Liver (tissue), 9 donors: ENCODE measurements around the gene ZNF175. TPM values are rescaled to one million over a fixed set of nuclear protein-coding genes. Genes with fewer than 3 reads are reported as not detected.

Source experiments
- DNase-seq: peaks from one replicate; pipeline ENCODE4 v3.0.0-alpha.2; 2017; ENCODE audit warnings: low spot score
- H3K27ac ChIP-seq, 2 donors: one replicate each; pipeline ENCODE4 v1.7.0; 2013; ENCODE audit warnings: inconsistent platforms in 2 of 2, low read length in 2 of 2, control low read depth in 1 of 2, low read depth in 1 of 2, mild to moderate bottlenecking in 1 of 2
- H3K27me3 ChIP-seq, 4 donors: one replicate each; pipeline versions ENCODE4 v1.6.1 to v1.7.0; 2013; ENCODE audit warnings: low read length in 3 of 4, inconsistent platforms in 1 of 4, mild to moderate bottlenecking in 1 of 4, moderate library complexity in 1 of 4; ENCODE audit not compliant: control insufficient read depth in 4 of 4, insufficient read depth in 4 of 4
- H3K36me3 ChIP-seq, 4 donors: one replicate each; pipeline versions ENCODE4 v1.6.1 to v1.7.0; 2013; ENCODE audit warnings: low read length in 3 of 4, mild to moderate bottlenecking in 3 of 4, low read depth in 1 of 4, moderate library complexity in 1 of 4; ENCODE audit not compliant: control insufficient read depth in 4 of 4, insufficient read depth in 3 of 4
- H3K4me1 ChIP-seq, 4 donors: one replicate each; pipeline versions ENCODE4 v1.6.1 to v1.7.0; 2013; ENCODE audit warnings: low read length in 3 of 4, mild to moderate bottlenecking in 3 of 4, moderate library complexity in 1 of 4; ENCODE audit not compliant: control insufficient read depth in 4 of 4, insufficient read depth in 4 of 4
- H3K4me3 ChIP-seq, 3 donors: one replicate each; pipeline versions ENCODE4 v1.6.1 to v1.7.0; 2013; ENCODE audit warnings: low read length in 3 of 3, control low read depth in 1 of 3, low read depth in 1 of 3, mild to moderate bottlenecking in 1 of 3
- H3K9ac ChIP-seq, 2 donors: one replicate each; pipeline ENCODE4 v1.7.0; 2013; ENCODE audit warnings: low read length in 2 of 2, mild to moderate bottlenecking in 2 of 2, moderate library complexity in 2 of 2, control low read depth in 1 of 2, low read depth in 1 of 2
- H3K9me3 ChIP-seq, 4 donors: one replicate each; pipeline versions ENCODE4 v1.6.1 to v1.7.0; 2013; ENCODE audit warnings: low read length in 3 of 4; ENCODE audit not compliant: control insufficient read depth in 4 of 4
- ATF3 ChIP-seq: IDR thresholded peaks from 2 replicates; pipeline ENCODE4 v1.6.1; 2016; ENCODE audit warnings: antibody characterized with exemption
- CTCF ChIP-seq: fragments of 150-350 bp; IDR thresholded peaks from 2 replicates; pipeline ENCODE4 v1.5.1; 2017; ENCODE audit warnings: improper control_type of control experiment, low read depth, low read length; ENCODE audit not compliant: missing input control
- EGR1 ChIP-seq, 2 donors: IDR thresholded peaks; 2 replicates each; pipeline ENCODE4 v1.6.1; 2016 to 2018; ENCODE audit warnings: antibody characterized with exemption in 2 of 2, low read depth in 2 of 2
- FOXA1 ChIP-seq: IDR thresholded peaks from 2 replicates; pipeline ENCODE4 v1.6.1; 2016; ENCODE audit warnings: antibody characterized with exemption
- FOXA2 ChIP-seq: IDR thresholded peaks from 2 replicates; pipeline ENCODE4 v1.6.1; 2016; ENCODE audit warnings: antibody characterized with exemption
- HNF4A ChIP-seq, 2 donors: conservative IDR thresholded peaks; 2 replicates each; pipeline ENCODE4 v1.6.1; 2016; ENCODE audit warnings: antibody characterized with exemption in 2 of 2, mild to moderate bottlenecking in 2 of 2
- HNF4G ChIP-seq: IDR thresholded peaks from 2 replicates; pipeline ENCODE4 v1.6.1; 2016; ENCODE audit warnings: antibody characterized with exemption
- JUND ChIP-seq, 2 donors: IDR thresholded peaks; 2 replicates each; pipeline ENCODE4 v1.6.1; 2016; ENCODE audit warnings: antibody characterized with exemption in 2 of 2
- MAX ChIP-seq: IDR thresholded peaks from 2 replicates; pipeline ENCODE4 v1.6.1; 2016; ENCODE audit warnings: antibody characterized with exemption
- NR2F2 ChIP-seq: IDR thresholded peaks from 2 replicates; pipeline ENCODE4 v1.6.1; 2016; ENCODE audit warnings: antibody characterized with exemption
- RAD21 ChIP-seq, 2 donors: IDR thresholded peaks; 2 replicates each; pipeline ENCODE4 v1.6.1; 2016; ENCODE audit warnings: antibody characterized with exemption in 2 of 2, mild to moderate bottlenecking in 2 of 2
- REST ChIP-seq: IDR thresholded peaks from 2 replicates; pipeline ENCODE4 v1.6.1; 2016; ENCODE audit warnings: antibody characterized with exemption, mild to moderate bottlenecking
- SP1 ChIP-seq: IDR thresholded peaks from 2 replicates; pipeline ENCODE4 v1.6.1; 2018; ENCODE audit warnings: antibody characterized with exemption, mild to moderate bottlenecking
- TAF1 ChIP-seq: conservative IDR thresholded peaks from 2 replicates; pipeline ENCODE4 v1.6.1; 2016; ENCODE audit warnings: antibody characterized with exemption, mild to moderate bottlenecking
- YY1 ChIP-seq: IDR thresholded peaks from 2 replicates; pipeline ENCODE4 v1.6.1; 2016; ENCODE audit warnings: antibody characterized with exemption, mild to moderate bottlenecking
- ZBTB33 ChIP-seq: IDR thresholded peaks from 2 replicates; pipeline ENCODE4 v1.6.1; 2016; ENCODE audit warnings: antibody characterized with exemption
- WGBS: extraction: QIAGEN DNeasy Blood & Tissue Kit; methylation state at CpG from one replicate; pipeline ENCODE4 v1.1.7; 2013; 5-methylcytosine and 5-hydroxymethylcytosine counted together
- polyA plus RNA-seq, 2 donors: library from polyadenylated mRNA; stranded (reverse) in 1 of 2; unstranded in 1 of 2; fragments of 200-250 nt in 1 of 2; fragments of >200 nt in 1 of 2; fragmentation: Nextera tagmentation in 1 of 2; extraction: Ambion mirVana in 1 of 2; gene quantifications; one replicate each; pipeline versions ENCODE4 v1.2.1 to v1.2.3, GENCODE V29; 2013 to 2015
- total RNA-seq, 2 donors: library from RNA; depleted of rRNA; stranded (reverse); fragments of >200 nt; gene quantifications; one replicate each; pipeline ENCODE4 v1.2.3, GENCODE V29; 2014
- donor health status: healthy.
- donor health status: healthy.
- donor health status: healthy.
- donor health status: healthy.
- donor health status: healthy.

The ZNF175 gene
- total and polyA plus RNA-seq, 4 donors, result 0.60 to 5.3 (median 2.5) TPM

- H3K4me3 ChIP-seq, result no peak overlapping the region
- no peak overlapping the region for H3K27ac ChIP-seq
- no peak overlapping the region for H3K9ac ChIP-seq
- no peak for DNase-seq
- H3K9me3 ChIP-seq, result peaks cover 0 to 2% (median under 1%) of the 10 kb centered on the region in 4 donors
- 63% methylated on average over 5 of the region's 5 CpGs for WGBS
- H3K27me3 ChIP-seq, result no peaks in the 10 kb centered on the region
- TF ChIP-seq REST, result no peak
- no peak for TF ChIP-seq HNF4A (conservative IDR thresholded peaks at IDR 0.05)
- no peak for TF ChIP-seq RAD21 (IDR thresholded peaks at IDR 0.05)
- no peak for TF ChIP-seq YY1
- no peak for TF ChIP-seq EGR1 (IDR thresholded peaks at IDR 0.05; ENCODE audit: low read depth in 2 of 2)
- TF ChIP-seq FOXA1, result no peak
- H3K4me1 ChIP-seq, result no peaks in the 10 kb centered on the region
- H3K36me3 ChIP-seq, result no peaks in the 10 kb centered on the region
Observed at GRCh38 chr19:51632126-51632525, 61.0 kb downstream of the ZNF175 start.

GRCh38 chr19:51637362-51637978 is 66.4 kb downstream of the ZNF175 start:
- Histone ChIP-seq H3K4me1 (no peaks in the 10 kb centered on the region), H3K36me3 (no peaks in the 10 kb centered on the region), H3K27me3 (peaks cover 0 to 2% (median 0%) of the 10 kb centered on the region in 4 donors), H3K9ac (no peak overlapping the region), H3K27ac (no peak overlapping the region), H3K9me3 (peaks cover 0 to 4% (median 1%) of the 10 kb centered on the region in 4 donors), H3K4me3 (no peak overlapping the region)
- peak; percentile 29 for TF ChIP-seq CTCF
- no peak for TF ChIP-seq ATF3
- TF ChIP-seq RAD21 (IDR thresholded peaks at IDR 0.05), result peak in 1 of 2 donors; percentile 23
- WGBS, result 9% methylated on average over 5 of the region's 5 CpGs
- DNase-seq, result no peak

GRCh38 chr19:51639916-51640315 is 68.8 kb downstream of the ZNF175 start:
- no peaks in the 10 kb centered on the region for H3K4me1 ChIP-seq
- no peaks in the 10 kb centered on the region for H3K36me3 ChIP-seq
- DNase-seq, result no peak
- H3K4me3 ChIP-seq, result no peak overlapping the region
- H3K27me3 ChIP-seq, result peaks cover 0 to 2% (median 0%) of the 10 kb centered on the region in 4 donors
- H3K9ac ChIP-seq, result no peak overlapping the region
- WGBS, result 46% methylated on average over 4 of the region's 4 CpGs
- no peak overlapping the region for H3K27ac ChIP-seq
- peaks cover 0 to 4% (median 1%) of the 10 kb centered on the region in 4 donors for H3K9me3 ChIP-seq
- TF ChIP-seq ZBTB33 (no peak), NR2F2 (no peak), SP1 (no peak), HNF4G (no peak), FOXA2 (no peak), TAF1 (no peak), FOXA1 (no peak), REST (no peak), ATF3 (no peak), MAX (no peak), JUND (IDR thresholded peaks at IDR 0.05) (no peak)
